Activated CD4-positive, CD25-positive, alpha-beta regulatory T cell (primary cell): ENCODE data around the gene SPATA25.
"Not testable (repeated sequence)": the region's sequence is repeated elsewhere in the genome, so short reads cannot be mapped to it uniquely, and the experiment has no call there.

ENCODE experiments used
- DNase-seq, 4 experiments: peaks; one replicate each; lab custom pipeline; 2025; lab: John Stamatoyannopoulos, UW

Gene SPATA25

GRCh38 chr20:45913116-45913515 is 25.7 kb upstream of the SPATA25 start:
- DNase-seq: no peak

- no peak for DNase-seq
These were observed 24.9 kb upstream of the SPATA25 start for GRCh38 chr20:45912344-45912682.

- DNase-seq: peak in 1 of 4 experiments; percentile 10
These were observed 24.3 kb upstream of the SPATA25 start, which contains the start of gene PLTP for GRCh38 chr20:45911486-45912343. Gene PLTP (minus strand): TSS chr20:45912155. CDS start chr20:45911452, 703 bp downstream.

GRCh38 chr20:45910670-45911485 is 23.5 kb upstream of the SPATA25 start:
- peak; percentile 69 to 95 (median 84) for DNase-seq

- DNase-seq: no peak
These were observed 22.6 kb upstream of the SPATA25 start for GRCh38 chr20:45909817-45910669.

GRCh38 chr20:45909336-45909808 is 21.9 kb upstream of the SPATA25 start:
- DNase-seq: no peak

- DNase-seq: no peak
These were observed 20.7 kb upstream of the SPATA25 start for GRCh38 chr20:45908084-45908483.

DNA sequence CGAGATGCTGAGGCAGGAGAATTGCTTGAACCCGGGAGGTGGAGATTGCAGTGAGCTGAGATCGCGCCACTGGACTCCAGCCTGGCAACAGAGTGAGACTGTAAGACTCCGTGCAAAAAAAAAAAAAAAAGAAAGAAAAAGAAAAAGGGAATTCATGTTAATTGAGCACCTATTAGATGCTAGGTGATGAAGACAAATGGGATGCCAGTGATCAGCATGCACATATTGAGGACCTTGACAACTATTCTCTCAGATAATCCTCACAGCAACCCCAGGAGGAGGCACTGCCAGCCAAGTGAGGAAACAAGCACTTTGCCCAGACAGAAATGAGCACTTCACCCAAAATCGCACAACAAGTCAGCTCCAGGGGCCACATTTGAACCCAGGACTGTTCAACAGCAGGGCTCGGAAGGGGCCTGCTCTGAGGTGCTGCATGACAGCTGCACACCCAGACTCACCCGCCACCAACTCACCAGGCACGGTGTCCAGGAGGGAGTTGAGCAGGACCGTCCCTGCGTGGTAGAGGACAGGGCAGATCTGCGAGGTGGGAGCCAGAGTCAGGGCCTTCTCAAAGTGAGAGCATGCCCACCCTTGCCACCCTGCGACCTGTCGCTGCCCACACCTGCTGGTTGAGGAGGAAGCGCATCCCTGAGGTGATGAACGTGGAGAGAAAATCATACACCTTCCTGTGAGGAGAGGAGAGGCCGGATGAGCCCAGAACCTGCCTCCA is 20.0 kb upstream of the SPATA25 start:
- no peak for DNase-seq

- no peak for DNase-seq
These were observed 18.2 kb upstream of the SPATA25 start for GRCh38 chr20:45905505-45906079.

- DNase-seq: no peak
These were observed 17.4 kb upstream of the SPATA25 start for GRCh38 chr20:45904583-45905504.

- DNase-seq: no peak
These were observed 14.8 kb upstream of the SPATA25 start for GRCh38 chr20:45902199-45902701.

- DNase-seq: not testable (repeated sequence)
These were observed 13.9 kb upstream of the SPATA25 start for GRCh38 chr20:45901332-45901731.

DNA sequence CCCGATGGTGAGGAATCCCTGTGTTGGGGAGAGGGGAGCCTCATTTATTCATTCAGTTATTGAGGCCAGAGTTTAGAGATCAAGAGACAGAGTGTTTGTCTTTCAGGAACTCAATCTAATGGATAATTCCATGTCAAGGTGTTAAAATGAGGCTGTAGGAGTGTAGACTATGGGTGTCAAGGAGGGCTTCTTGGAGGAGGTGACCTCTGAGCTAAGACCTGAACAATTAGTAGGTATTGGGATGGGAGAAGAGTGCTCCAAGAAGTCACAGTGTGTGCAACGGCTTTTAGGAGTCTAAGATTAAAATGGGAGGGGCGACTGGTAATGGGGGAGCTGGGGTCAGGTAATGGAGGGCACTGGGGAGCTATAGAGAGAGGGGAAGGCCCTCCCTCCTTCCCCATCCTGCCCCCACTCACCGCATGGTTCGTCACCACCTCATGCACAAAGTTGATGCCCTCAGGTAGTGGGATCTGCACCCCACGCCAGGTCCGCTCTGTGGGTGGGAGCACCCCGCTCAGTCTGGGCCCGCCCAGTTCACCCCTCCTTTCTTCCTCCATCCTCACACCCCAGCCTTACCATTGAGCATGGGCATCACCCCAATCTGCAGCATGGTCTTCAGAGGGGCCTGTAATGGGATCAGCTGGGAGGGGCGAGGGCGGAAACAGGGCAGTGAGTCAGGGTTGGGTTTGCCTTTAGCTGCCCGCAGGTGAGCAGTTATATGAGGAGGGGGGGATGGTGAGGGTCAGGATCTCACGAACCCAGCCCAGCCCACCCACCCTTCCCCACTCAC is 11.8 kb upstream of the SPATA25 start:
- no peak for DNase-seq

- no peak for DNase-seq
These were observed 10.9 kb upstream of the SPATA25 start for GRCh38 chr20:45898285-45898684.

DNA sequence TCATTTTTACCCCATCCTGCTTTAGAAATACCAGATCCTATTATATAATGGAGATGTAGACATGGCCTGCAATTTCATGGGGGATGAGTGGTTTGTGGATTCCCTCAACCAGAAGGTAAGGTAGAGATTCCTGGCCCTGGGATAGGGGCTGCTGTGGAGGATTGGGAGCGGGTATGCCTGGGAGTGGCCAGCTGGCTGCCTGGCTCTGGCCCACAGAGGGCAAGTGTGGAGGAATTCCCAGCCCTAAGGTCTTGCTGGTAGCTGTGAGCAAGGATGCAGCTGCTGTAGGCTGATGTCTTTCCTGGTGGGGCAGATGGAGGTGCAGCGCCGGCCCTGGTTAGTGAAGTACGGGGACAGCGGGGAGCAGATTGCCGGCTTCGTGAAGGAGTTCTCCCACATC is 10.3 kb upstream of the SPATA25 start:
- DNase-seq: no peak

- DNase-seq: no peak
These were observed 9.9 kb upstream of the SPATA25 start for GRCh38 chr20:45897289-45897688.

GRCh38 chr20:45896641-45897161 is 9.3 kb upstream of the SPATA25 start:
- DNase-seq: no peak

- DNase-seq: no peak
These were observed 7.4 kb upstream of the SPATA25 start for GRCh38 chr20:45894797-45895196.

- DNase-seq: no peak
These were observed 6.4 kb upstream of the SPATA25 start for GRCh38 chr20:45893831-45894230.
